Neural progenitor cell (in vitro differentiated cells): ENCODE data around the gene MGMT. TPM values are rescaled to one million over a fixed set of nuclear protein-coding genes. Genes with fewer than 3 reads are reported as not detected.

Experiments
- DNase-seq: peaks from one replicate; pipeline ENCODE4 v3.0.0-alpha.2; 2016; ENCODE audit warnings: low spot score
- H2AFZ ChIP-seq: fragments of 200-600 bp; sonication (generic); replicated peaks from 2 replicates; pipeline ENCODE4 v1.6.1; 2016; ENCODE audit warnings: antibody characterized with exemption
- H3F3A ChIP-seq: fragments of 200-600 bp; sonication (generic); 2 replicates; pipeline ENCODE4 v1.6.1; 2016; ENCODE audit warnings: antibody characterized with exemption, low read depth
- H3K27ac ChIP-seq: fragments of 200-600 bp; sonication (generic); 2 replicates; pipeline ENCODE4 v1.5.1; 2016; ENCODE audit warnings: mild to moderate bottlenecking
- H3K27me3 ChIP-seq: fragments of 200-600 bp; sonication (generic); 2 replicates; pipeline ENCODE4 v1.6.1; 2016; ENCODE audit warnings: mild to moderate bottlenecking, moderate library complexity
- H3K36me3 ChIP-seq: fragments of 200-600 bp; sonication (generic); 2 replicates; pipeline ENCODE4 v1.5.1; 2016
- H3K4me1 ChIP-seq: fragments of 200-600 bp; sonication (generic); 2 replicates; pipeline ENCODE4 v1.6.1; 2016; ENCODE audit warnings: mixed run types
- H3K4me2 ChIP-seq: fragments of 200-600 bp; sonication (generic); 2 replicates; pipeline ENCODE4 v1.6.1; 2016
- H3K4me3 ChIP-seq: fragments of 200-600 bp; sonication (generic); 2 replicates; pipeline ENCODE4 v1.5.1; 2016
- H3K79me2 ChIP-seq: fragments of 200-600 bp; sonication (generic); 2 replicates; pipeline ENCODE4 v1.6.1; 2016; ENCODE audit warnings: low read depth
- H3K9ac ChIP-seq: fragments of 200-600 bp; sonication (generic); 2 replicates; pipeline ENCODE4 v1.6.1; 2016
- H3K9me3 ChIP-seq: fragments of 200-600 bp; sonication (generic); 2 replicates; pipeline ENCODE4 v1.5.1; 2016; ENCODE audit warnings: low read depth
- H4K20me1 ChIP-seq: fragments of 200-600 bp; sonication (generic); 2 replicates; pipeline ENCODE4 v1.6.1; 2016; ENCODE audit warnings: low read depth
- H3K27ac Mint-ChIP-seq: 3 replicates; pipeline ENCODE4 v1.8.0; 2021; ENCODE audit warnings: mixed read lengths
- H3K27me3 Mint-ChIP-seq: 2 replicates; pipeline ENCODE4 v1.8.0; 2022; ENCODE audit warnings: low read depth, mild to moderate bottlenecking, inconsistent platforms, moderate library complexity, mixed read lengths; ENCODE audit not compliant: insufficient read depth
- H3K36me3 Mint-ChIP-seq: 3 replicates; pipeline ENCODE4 v1.8.0; 2021; ENCODE audit warnings: mixed read lengths
- H3K4me1 Mint-ChIP-seq: 3 replicates; pipeline ENCODE4 v1.8.0; 2021; ENCODE audit warnings: mixed read lengths
- H3K4me3 Mint-ChIP-seq: 3 replicates; pipeline ENCODE4 v1.8.0; 2021; ENCODE audit warnings: mild to moderate bottlenecking, moderate library complexity, mixed read lengths
- H3K9me3 Mint-ChIP-seq: 3 replicates; pipeline ENCODE4 v1.8.0; 2020; ENCODE audit warnings: mixed read lengths
- CTCF ChIP-seq: fragments of 200-600 bp; sonication (generic); IDR thresholded peaks from 2 replicates; pipeline ENCODE4 v1.5.1; 2017; ENCODE audit warnings: antibody characterized with exemption, mild to moderate bottlenecking
- EZH2 ChIP-seq: fragments of 200-600 bp; sonication (generic); IDR thresholded peaks from 2 replicates; pipeline ENCODE4 v1.6.1; 2017; ENCODE audit warnings: antibody characterized with exemption, mild to moderate bottlenecking, moderate library complexity
- EZH2phosphoT487 ChIP-seq: fragments of 200-600 bp; sonication (generic); IDR thresholded peaks from 2 replicates; pipeline ENCODE4 v1.6.1; 2017; ENCODE audit warnings: antibody characterized with exemption
- total RNA-seq: library from RNA; depleted of rRNA; stranded (reverse); fragments of >200 nt; gene quantifications from 2 replicates; pipeline ENCODE4 v1.2.3, GENCODE V29; 2015; ENCODE audit warnings: low replicate concordance

MGMT gene
- total RNA-seq, 1 donor from 2014 or later, result 17.5 TPM

DNA sequence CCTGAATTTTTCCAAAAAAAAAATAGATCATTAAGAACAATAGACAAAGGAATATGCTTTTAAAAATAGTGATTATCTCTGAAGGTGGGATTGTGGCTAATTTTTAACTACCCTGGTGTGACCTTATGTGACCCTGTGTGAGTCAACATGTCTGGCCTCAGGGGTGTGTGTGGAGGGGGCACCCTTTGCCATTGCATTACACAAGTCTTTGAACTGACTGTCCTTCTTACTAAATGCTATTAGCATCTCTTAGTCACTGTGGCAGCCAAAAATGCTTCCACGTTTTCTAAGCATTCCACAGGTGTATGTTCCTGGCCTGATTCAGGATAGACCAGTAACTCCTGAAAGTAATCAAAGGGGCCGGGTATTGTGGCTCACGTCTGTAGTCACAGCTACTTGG, 175.4 kb downstream of the MGMT start:
- no peaks in the 10 kb centered on the region for H3K36me3 Mint-ChIP-seq
- H3K36me3 ChIP-seq, result no peaks in the 10 kb centered on the region

DNA sequence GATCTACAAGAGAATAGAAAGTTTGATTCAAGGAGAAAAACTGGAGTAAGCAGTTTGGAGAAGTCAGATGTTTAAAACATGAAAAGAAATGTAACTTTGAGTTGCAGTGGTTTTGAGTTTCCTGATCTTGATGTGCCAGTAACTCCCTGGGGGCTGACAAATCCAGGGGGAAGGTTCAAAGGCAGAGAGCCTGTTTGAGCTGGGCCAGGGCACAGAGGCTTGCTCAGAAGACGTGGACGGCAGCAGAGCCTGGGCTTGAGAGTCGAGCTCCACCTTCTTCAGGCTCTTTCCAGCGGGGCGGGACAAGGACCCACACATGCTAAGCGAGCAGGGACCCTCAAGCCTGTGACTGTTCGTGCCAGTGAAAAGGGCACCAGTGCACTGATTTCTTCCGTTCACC, 176.2 kb downstream of the MGMT start:
- H3K4me1 ChIP-seq, result peaks cover under 1% of the 10 kb centered on the region
- peaks cover 2% of the 10 kb centered on the region for H3K4me1 Mint-ChIP-seq
- no peak overlapping the region for H3K4me3 ChIP-seq
- no peak overlapping the region for H3K27ac ChIP-seq
- no peaks in the 10 kb centered on the region for H4K20me1 ChIP-seq
- no peak overlapping the region for H3K9ac ChIP-seq
- H3K27ac Mint-ChIP-seq, result no peak overlapping the region
- no peak for TF ChIP-seq EZH2phosphoT487
- no peak for TF ChIP-seq EZH2
- TF ChIP-seq CTCF, result no peak
- H3K36me3 ChIP-seq, result no peaks in the 10 kb centered on the region
- no peaks in the 10 kb centered on the region for H3K79me2 ChIP-seq
- H3F3A ChIP-seq, result no peaks in the 10 kb centered on the region
- peaks cover 2% of the 10 kb centered on the region for H3K27me3 Mint-ChIP-seq
- H3K27me3 ChIP-seq, result no peaks in the 10 kb centered on the region
- H2AFZ ChIP-seq, result no peak overlapping the region
- H3K9me3 Mint-ChIP-seq, result no peaks in the 10 kb centered on the region
- H3K4me3 Mint-ChIP-seq, result no peak overlapping the region
- DNase-seq, result no peak
- H3K4me2 ChIP-seq, result no peak overlapping the region
- H3K9me3 ChIP-seq, result no peaks in the 10 kb centered on the region
- H3K36me3 Mint-ChIP-seq, result no peaks in the 10 kb centered on the region

More for the DNA sequence above, 175.4 kb downstream of the MGMT start:
- Mint-ChIP-seq H3K27ac (no peak overlapping the region), H3K4me3 (no peak overlapping the region), H3K4me1 (peaks cover 2% of the 10 kb centered on the region), H3K27me3 (peaks cover 2% of the 10 kb centered on the region), H3K9me3 (no peaks in the 10 kb centered on the region)
- Histone ChIP-seq H3K9ac (no peak overlapping the region), H3F3A (peaks cover 2% of the 10 kb centered on the region), H4K20me1 (no peaks in the 10 kb centered on the region), H3K4me1 (peaks cover 6% of the 10 kb centered on the region), H3K79me2 (no peaks in the 10 kb centered on the region), H3K27me3 (no peaks in the 10 kb centered on the region), H2AFZ (no peak overlapping the region), H3K9me3 (no peaks in the 10 kb centered on the region), H3K4me3 (no peak overlapping the region), H3K27ac (no peak overlapping the region), H3K4me2 (no peak overlapping the region)
- TF ChIP-seq CTCF (no peak), EZH2phosphoT487 (no peak), EZH2 (no peak)
- no peak for DNase-seq

DNA sequence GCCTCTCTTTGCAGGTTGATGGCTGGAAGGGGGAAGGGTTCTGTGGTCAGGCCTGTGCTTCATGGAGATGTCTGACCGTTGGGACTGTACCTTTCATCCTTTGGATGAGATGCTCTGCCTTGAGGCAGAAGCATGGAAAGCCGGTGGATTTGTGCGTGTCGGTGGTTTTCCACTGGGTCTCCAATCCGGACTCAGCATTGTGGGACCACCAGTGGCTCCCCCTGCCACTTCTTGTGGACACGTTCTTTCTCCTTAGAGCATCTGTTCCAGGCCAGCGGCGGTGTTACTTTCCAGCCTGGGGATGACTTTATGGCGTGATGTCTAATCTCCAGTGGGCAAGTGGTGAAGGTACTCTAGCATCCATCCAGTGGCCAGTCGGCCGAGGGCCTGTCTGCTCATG, 178.4 kb downstream of the MGMT start:
- Histone ChIP-seq H4K20me1 (no peaks in the 10 kb centered on the region), H3K4me3 (no peak overlapping the region), H3K36me3 (no peaks in the 10 kb centered on the region), H3K79me2 (no peaks in the 10 kb centered on the region), H3K9me3 (no peaks in the 10 kb centered on the region), H3K27me3 (no peaks in the 10 kb centered on the region), H3K27ac (no peak overlapping the region), H3F3A (no peaks in the 10 kb centered on the region), H3K4me2 (no peak overlapping the region), H2AFZ (no peak overlapping the region), H3K9ac (no peak overlapping the region), H3K4me1 (peaks cover 13% of the 10 kb centered on the region)
- TF ChIP-seq EZH2phosphoT487, result no peak
- Mint-ChIP-seq H3K4me3 (no peak overlapping the region), H3K4me1 (peaks cover 11% of the 10 kb centered on the region), H3K36me3 (no peaks in the 10 kb centered on the region), H3K27me3 (peaks cover 2% of the 10 kb centered on the region), H3K27ac (no peak overlapping the region), H3K9me3 (no peaks in the 10 kb centered on the region)
- no peak for DNase-seq

GRCh38 chr10:129646973-129647372, 179.9 kb downstream of the MGMT start:
- Mint-ChIP-seq H3K27me3 (peaks cover 2% of the 10 kb centered on the region), H3K4me3 (no peak overlapping the region), H3K27ac (peak overlapping the region; percentile 25), H3K36me3 (no peaks in the 10 kb centered on the region), H3K4me1 (peaks cover 11% of the 10 kb centered on the region), H3K9me3 (no peaks in the 10 kb centered on the region)
- no peak for DNase-seq
- Histone ChIP-seq H2AFZ (no peak overlapping the region), H4K20me1 (no peaks in the 10 kb centered on the region), H3K9me3 (no peaks in the 10 kb centered on the region), H3K79me2 (no peaks in the 10 kb centered on the region), H3F3A (no peaks in the 10 kb centered on the region), H3K4me2 (no peak overlapping the region), H3K9ac (no peak overlapping the region), H3K27me3 (no peaks in the 10 kb centered on the region), H3K4me3 (no peak overlapping the region), H3K27ac (no peak overlapping the region), H3K36me3 (no peaks in the 10 kb centered on the region), H3K4me1 (peaks cover 13% of the 10 kb centered on the region)
- no peak for TF ChIP-seq EZH2
